ENCODE results near the gene ZNF385D.

ZNF385D gene

GRCh38 chr3:21750831-21751391 lies at the start of gene ZNF385D:
Gene ZNF385D (minus strand): TSS chr3:21751210. CDS start chr3:21750916, 294 bp downstream.
- DNase-seq (ENCODE audit: low read depth in 1 of 2, low spot score in 1 of 2), result no peak

GRCh38 chr3:21798356-21799088 lies 47.5 kb upstream of the ZNF385D start:
- no peak for DNase-seq (ENCODE audit: low read depth in 1 of 2, low spot score in 1 of 2)

GRCh38 chr3:21795921-21796320 lies 44.9 kb upstream of the ZNF385D start:
- no peak for DNase-seq (ENCODE audit: low read depth in 1 of 2, low spot score in 1 of 2)

- DNase-seq (ENCODE audit: low read depth in 1 of 2, low spot score in 1 of 2), result no peak
Measured at GRCh38 chr3:21795152-21795837, 44.3 kb upstream of the ZNF385D start.

- DNase-seq (ENCODE audit: low read depth in 1 of 2, low spot score in 1 of 2), result no peak
Measured at GRCh38 chr3:21794291-21794690, 43.3 kb upstream of the ZNF385D start.

- DNase-seq (ENCODE audit: low read depth in 1 of 2, low spot score in 1 of 2), result no peak
Measured at GRCh38 chr3:21792176-21792575, 41.2 kb upstream of the ZNF385D start.

- DNase-seq (ENCODE audit: low read depth in 1 of 2, low spot score in 1 of 2), result no peak
Measured at GRCh38 chr3:21791356-21791755, 40.3 kb upstream of the ZNF385D start.

GRCh38 chr3:21790466-21790865 lies 39.5 kb upstream of the ZNF385D start:
- no peak for DNase-seq (ENCODE audit: low read depth in 1 of 2, low spot score in 1 of 2)

- no peak for DNase-seq (ENCODE audit: low read depth in 1 of 2, low spot score in 1 of 2)
Measured at GRCh38 chr3:21789730-21790129, 38.7 kb upstream of the ZNF385D start.

GRCh38 chr3:21786438-21786797 lies 35.4 kb upstream of the ZNF385D start:
- no peak for DNase-seq (ENCODE audit: low read depth in 1 of 2, low spot score in 1 of 2)

GRCh38 chr3:21785765-21786437 lies 34.9 kb upstream of the ZNF385D start:
- no peak for DNase-seq (ENCODE audit: low read depth in 1 of 2, low spot score in 1 of 2)

- no peak for DNase-seq (ENCODE audit: low read depth in 1 of 2, low spot score in 1 of 2)
Measured at GRCh38 chr3:21783839-21784238, 32.8 kb upstream of the ZNF385D start.

GRCh38 chr3:21781355-21781754 lies 30.3 kb upstream of the ZNF385D start:
- no peak for DNase-seq (ENCODE audit: low read depth in 1 of 2, low spot score in 1 of 2)

- DNase-seq (ENCODE audit: low read depth in 1 of 2, low spot score in 1 of 2), result no peak
Measured at GRCh38 chr3:21779909-21780308, 28.9 kb upstream of the ZNF385D start.

GRCh38 chr3:21778715-21779114 lies 27.7 kb upstream of the ZNF385D start:
- DNase-seq (ENCODE audit: low read depth in 1 of 2, low spot score in 1 of 2), result no peak

- DNase-seq (ENCODE audit: low read depth in 1 of 2, low spot score in 1 of 2), result no peak
Measured at GRCh38 chr3:21777821-21778220, 26.8 kb upstream of the ZNF385D start.

GRCh38 chr3:21766002-21766401 lies 15.0 kb upstream of the ZNF385D start:
- no peak for DNase-seq (ENCODE audit: low read depth in 1 of 2, low spot score in 1 of 2)

GRCh38 chr3:21755896-21756295 lies 4.9 kb upstream of the ZNF385D start:
- DNase-seq (ENCODE audit: low read depth in 1 of 2, low spot score in 1 of 2), result no peak

GRCh38 chr3:21754839-21755238 lies 3.8 kb upstream of the ZNF385D start:
- DNase-seq (ENCODE audit: low read depth in 1 of 2, low spot score in 1 of 2), result no peak

- no peak for DNase-seq (ENCODE audit: low read depth in 1 of 2, low spot score in 1 of 2)
Measured at GRCh38 chr3:21752749-21753347, 1.8 kb upstream of the ZNF385D start.

- DNase-seq (ENCODE audit: low read depth in 1 of 2, low spot score in 1 of 2), result no peak
Measured at GRCh38 chr3:21751886-21752285, 876 bp upstream of the ZNF385D start.

All from stimulated activated CD4-positive, alpha-beta T cell treated with anti-CD3 and anti-CD28 coated beads, Interleukin-15, amount 100 ng/mL, for 1 hour (primary cell).